ENCODE data around the gene CENPB.

The CENPB gene

DNA sequence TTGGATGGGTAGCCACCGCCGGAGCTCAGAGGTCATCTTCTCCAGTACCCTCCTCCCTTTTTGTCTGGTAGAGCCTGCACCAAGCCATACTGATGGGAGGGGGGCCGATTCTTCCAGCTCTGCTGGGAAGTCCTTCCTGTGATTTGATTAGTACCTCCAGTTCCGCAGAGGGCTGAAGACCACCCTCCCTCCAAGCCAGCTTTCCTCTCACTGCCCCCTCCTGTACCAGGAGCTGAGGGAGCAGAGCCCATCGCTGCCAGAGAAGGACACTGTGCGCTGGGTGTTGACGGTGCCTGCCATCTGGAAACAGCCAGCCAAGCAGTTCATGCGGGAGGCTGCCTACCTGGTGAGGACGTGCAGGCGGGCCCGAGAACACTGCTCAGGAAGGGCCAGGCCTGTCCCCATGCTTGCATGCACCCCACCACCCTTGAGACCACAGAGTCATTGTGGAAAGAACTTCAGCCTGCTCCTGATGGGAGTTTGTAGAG, 40.8 kb downstream of the CENPB start:
- no peak for DNase-seq

- DNase-seq, result peak; percentile 82
These were observed 41.5 kb downstream of the CENPB start for GRCh38 chr20:3744806-3745685.

DNA sequence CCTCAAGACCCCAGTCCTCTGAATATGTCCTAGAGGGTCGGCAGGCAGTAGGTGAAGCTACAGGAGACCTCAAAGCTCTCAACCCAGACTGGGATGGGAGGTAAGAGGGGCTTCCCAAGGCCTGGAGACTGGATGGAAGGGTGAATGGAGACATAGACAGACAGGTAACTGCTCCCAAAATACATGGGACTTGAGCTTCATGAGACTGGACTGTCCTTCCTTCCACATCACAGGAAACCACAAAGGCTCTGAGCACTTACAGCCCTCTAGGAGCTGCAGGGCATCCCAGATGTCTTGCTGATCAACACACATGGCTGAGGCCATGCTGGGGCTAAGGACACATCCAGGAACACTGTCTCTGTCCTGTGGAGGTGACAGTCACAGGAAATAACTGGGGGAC, 42.5 kb downstream of the CENPB start:
- DNase-seq, result no peak

- DNase-seq, result no peak
These were observed 43.3 kb downstream of the CENPB start for GRCh38 chr20:3743251-3743650.

DNA sequence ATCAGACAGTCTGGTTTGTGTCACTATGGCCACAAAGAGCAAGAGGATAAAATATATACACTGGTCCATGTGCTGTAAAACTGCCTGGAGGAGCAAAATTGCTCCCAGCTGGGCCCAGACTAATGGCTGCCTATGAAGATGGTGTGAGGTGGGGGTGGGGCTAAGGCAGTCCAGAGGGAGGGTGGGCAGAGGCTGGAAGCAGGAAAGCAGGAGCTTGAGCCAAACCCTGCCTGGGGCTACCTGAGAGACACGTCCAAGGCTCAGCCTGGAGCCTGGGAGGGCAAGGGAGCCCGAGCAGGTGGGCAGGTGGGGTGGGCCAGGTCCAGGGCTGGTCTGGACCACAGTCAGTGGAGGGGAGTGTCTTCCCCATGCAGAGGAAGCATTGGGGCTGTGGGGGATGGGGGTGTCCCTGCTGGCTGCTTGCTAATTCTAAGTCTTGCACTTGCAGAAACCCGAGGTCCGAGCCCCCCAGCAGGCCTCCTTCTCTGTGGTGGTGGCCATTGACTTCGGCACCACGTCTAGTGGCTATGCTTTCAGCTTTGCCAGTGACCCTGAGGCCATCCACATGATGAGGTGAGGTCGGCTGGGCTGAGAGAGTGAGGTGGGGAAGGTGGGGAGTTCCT, 44.6 kb downstream of the CENPB start:
- DNase-seq, result no peak

DNA sequence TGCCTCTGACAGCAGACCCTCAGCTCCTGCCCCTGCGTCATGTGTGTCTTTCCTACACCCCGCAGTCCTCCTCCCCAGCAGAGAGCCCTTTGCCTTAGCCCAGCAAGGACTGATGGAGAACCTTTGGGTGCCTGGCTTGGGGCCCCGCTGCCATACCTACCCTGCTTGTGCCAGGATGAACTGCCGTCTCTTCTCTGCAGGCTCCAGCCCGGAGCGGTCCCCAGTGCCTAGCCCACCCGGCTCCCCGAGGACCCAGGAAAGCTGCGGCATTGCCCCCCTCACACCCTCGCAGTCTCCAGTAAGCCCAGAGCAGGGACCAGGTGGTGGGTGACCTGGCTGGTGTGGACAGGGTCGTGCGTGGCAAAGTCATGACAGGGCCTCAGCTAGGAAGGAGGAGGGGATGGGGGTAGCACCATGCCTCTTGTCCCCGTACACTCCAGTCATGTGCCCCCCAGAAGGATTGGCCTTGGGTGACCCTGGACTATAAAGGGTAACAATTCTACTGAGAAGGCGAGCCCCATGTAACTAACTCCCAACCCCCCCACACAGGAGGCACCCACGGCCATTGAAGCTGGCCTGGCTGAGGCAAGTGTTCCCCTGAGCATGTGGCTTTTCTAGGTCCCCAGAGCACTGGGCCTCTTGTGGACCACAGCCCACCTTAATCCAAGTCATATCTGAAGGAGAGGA, 45.8 kb downstream of the CENPB start:
- DNase-seq, result no peak

GRCh38 chr20:3739926-3740451, 46.6 kb downstream of the CENPB start:
- no peak for DNase-seq

DNA sequence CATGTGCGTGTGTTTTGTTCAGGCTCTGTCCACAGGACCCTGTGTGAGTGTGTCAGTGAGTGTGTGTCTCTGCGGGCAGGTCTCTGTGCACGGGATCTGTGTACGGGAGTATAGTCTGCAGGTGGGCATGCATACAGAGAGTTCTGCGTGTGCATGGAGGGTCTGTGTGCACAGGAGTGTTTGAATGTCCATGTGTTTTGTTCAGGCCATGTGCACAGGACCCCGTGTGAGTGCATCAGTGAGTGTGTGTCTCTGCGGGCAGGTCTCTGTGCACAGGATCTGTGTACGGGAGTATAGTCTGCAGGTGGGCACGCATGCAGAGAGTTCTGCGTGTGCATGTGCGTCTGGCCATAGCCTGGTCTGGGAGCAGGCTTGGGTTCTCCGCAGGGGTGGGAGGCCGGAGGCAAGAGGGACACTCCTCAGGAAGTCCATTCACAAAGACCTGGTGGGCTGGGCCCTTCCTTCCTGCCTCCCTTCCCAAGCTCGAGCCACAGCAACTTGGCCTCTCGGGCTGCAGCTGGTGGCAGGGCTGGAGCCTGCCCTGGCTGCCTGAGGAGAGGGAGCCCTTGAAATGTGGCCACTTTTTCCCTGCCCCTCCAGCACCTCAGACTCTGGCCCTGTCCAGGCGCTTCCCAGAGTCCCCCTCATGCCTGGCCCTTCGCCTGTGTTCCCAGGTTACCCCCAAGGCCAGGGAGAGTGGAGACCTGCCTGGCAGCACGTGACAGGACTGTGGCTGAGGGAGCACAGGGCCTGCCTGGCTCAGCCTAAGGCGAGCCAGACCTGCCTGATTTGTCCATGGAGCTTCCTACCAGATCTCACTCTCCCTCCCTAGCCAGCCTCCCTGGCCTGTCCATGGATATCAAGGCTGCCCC, 47.2 kb downstream of the CENPB start:
- no peak for DNase-seq

- DNase-seq, result no peak
These were observed 48.2 kb downstream of the CENPB start for GRCh38 chr20:3738111-3739053.

- no peak for DNase-seq
These were observed 50.8 kb downstream of the CENPB start for GRCh38 chr20:3735768-3736167.

DNA sequence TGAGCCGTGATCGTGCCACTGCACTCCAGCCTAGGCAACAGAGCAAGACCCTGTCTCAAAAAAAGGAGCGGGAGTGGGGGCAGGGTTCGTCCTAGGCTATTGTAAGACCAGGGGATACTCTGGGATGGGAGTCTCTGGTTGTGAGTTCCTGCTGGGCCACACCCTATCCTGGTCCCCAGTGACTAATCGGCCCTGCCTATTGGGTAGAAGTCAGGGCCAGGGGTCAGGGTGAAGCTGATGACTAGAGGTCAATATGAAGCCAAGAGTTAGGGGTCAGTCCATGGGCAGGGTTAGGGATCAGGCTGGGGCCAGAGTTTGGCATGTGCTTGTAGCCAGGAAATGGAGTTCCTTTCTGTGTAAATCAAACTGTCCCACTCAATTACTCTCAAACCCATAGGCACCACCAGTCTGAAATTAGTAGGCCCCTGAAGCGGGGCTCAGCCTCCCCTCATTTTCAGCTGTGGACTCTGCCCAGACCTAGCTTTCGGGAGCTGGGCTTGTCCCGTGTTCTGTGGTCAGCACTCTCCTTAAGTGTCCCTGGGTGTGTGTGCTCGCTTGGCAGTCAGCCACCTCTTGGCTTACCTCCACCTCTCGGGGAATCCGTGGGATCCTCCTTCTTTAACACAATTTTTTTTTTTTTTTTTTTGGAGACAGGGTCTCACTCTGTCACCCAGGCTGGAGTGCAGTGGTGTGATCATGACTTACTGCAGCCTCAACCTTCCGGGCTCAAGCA, 52.3 kb downstream of the CENPB start:
- no peak for DNase-seq

Data from stimulated activated CD4-positive, alpha-beta T cell treated with anti-CD3 and anti-CD28 coated beads, Interleukin-15, amount 100 ng/mL, for 24 hours (primary cell).